Endometrial microvascular endothelial cells (primary cell): ENCODE results near the gene NRG2. TPM values are rescaled to one million over a fixed set of nuclear protein-coding genes. Genes with fewer than 3 reads are reported as not detected.

Experiments
- in situ Hi-C: cut with HindIII; loops from 2 replicates; pipeline ENCODE4 v1.10.0; 2017; ENCODE audit warnings: low sequenced_read_pairs, low pct_unique_long_range_greater_than_20kb; ENCODE audit errors: inconsistent ontology term
- total RNA-seq: library from RNA; depleted of rRNA; stranded (reverse); fragments of >200 nt; gene quantifications from one replicate; pipeline ENCODE4 v1.2.3, GENCODE V29; 2015; ENCODE audit errors: inconsistent ontology term

Gene NRG2
- total RNA-seq, 1 donor from 2014 or later = 0.46 TPM

- in situ Hi-C loops = no loop called here
Measured at GRCh38 chr5:139877129-139877597, 165.9 kb downstream of the NRG2 start.

GRCh38 chr5:139875957-139876356, 167.1 kb downstream of the NRG2 start:
- in situ Hi-C loops = no loop called here

GRCh38 chr5:139872851-139873794, 170.0 kb downstream of the NRG2 start:
- in situ Hi-C loops = no loop called here

- in situ Hi-C loops = no loop called here
Measured at GRCh38 chr5:139872052-139872766, 170.9 kb downstream of the NRG2 start.

GRCh38 chr5:139871614-139872013, 171.5 kb downstream of the NRG2 start:
- in situ Hi-C loops = no loop called here

- in situ Hi-C loops = no loop called here
Measured at GRCh38 chr5:139870677-139871076, 172.4 kb downstream of the NRG2 start.

- in situ Hi-C loops = no loop called here
Measured at GRCh38 chr5:139869042-139869790, 173.9 kb downstream of the NRG2 start.

GRCh38 chr5:139867581-139867980, 175.5 kb downstream of the NRG2 start:
- in situ Hi-C loops = no loop called here

GRCh38 chr5:139867109-139867508, 176.0 kb downstream of the NRG2 start:
- in situ Hi-C loops = no loop called here

GRCh38 chr5:139864716-139865483, 178.2 kb downstream of the NRG2 start:
- in situ Hi-C loops = no loop called here

- in situ Hi-C loops = no loop called here
Measured at GRCh38 chr5:139863855-139864558, 179.1 kb downstream of the NRG2 start.

- in situ Hi-C loops = no loop called here
Measured at GRCh38 chr5:139863361-139863760, 179.7 kb downstream of the NRG2 start.

GRCh38 chr5:139862803-139863202, 180.3 kb downstream of the NRG2 start:
- in situ Hi-C loops = no loop called here

GRCh38 chr5:139862313-139862712, 180.8 kb downstream of the NRG2 start:
- in situ Hi-C loops = no loop called here

- in situ Hi-C loops = no loop called here
Measured at GRCh38 chr5:139861889-139862207, 181.3 kb downstream of the NRG2 start.

GRCh38 chr5:139861021-139861888, 181.8 kb downstream of the NRG2 start:
- in situ Hi-C loops = no loop called here

- in situ Hi-C loops = no loop called here
Measured at GRCh38 chr5:139859013-139859412, 184.1 kb downstream of the NRG2 start.
